Fibroblast of pulmonary artery (primary cell): Measurements from ENCODE around the gene NLRP11.

Source experiments
- DNase-seq: peaks from one replicate; pipeline ENCODE4 v3.0.0-alpha.2; 2010; ENCODE audit warnings: low read depth
- H3K4me3 ChIP-seq: replicated peaks from 2 replicates; pipeline ENCODE4 v1.5.1; 2011; ENCODE audit warnings: low read depth, mild to moderate bottlenecking, control low read depth, low read length, moderate library complexity
- CTCF ChIP-seq: IDR thresholded peaks from 2 replicates; pipeline ENCODE4 v1.5.1; 2011; ENCODE audit warnings: mild to moderate bottlenecking, control low read depth, low read length, inconsistent platforms; ENCODE audit errors: missing control alignments

Gene NLRP11

GRCh38 chr19:55831846-55832245 is at the start of gene NLRP11:
Gene NLRP11 (minus strand): TSS chr19:55831999. CDS start chr19:55818174, 13,825 bp downstream.
- no peak for DNase-seq
- no peak within 1 kb of the TSS for H3K4me3 ChIP-seq
- no peak for TF ChIP-seq CTCF

GRCh38 chr19:55877211-55877610 is 45.4 kb upstream of the NLRP11 start:
- TF ChIP-seq CTCF: no peak
- no peak for DNase-seq

GRCh38 chr19:55870736-55871135 is 38.9 kb upstream of the NLRP11 start:
- no peak overlapping the region for H3K4me3 ChIP-seq
- DNase-seq: no peak
- TF ChIP-seq CTCF: no peak

More at GRCh38 chr19:55877211-55877610, 45.4 kb upstream of the NLRP11 start:
- no peak overlapping the region for H3K4me3 ChIP-seq

- TF ChIP-seq CTCF: no peak
- DNase-seq: no peak
- no peak overlapping the region for H3K4me3 ChIP-seq
Observed at GRCh38 chr19:55867101-55867500, 35.3 kb upstream of the NLRP11 start.

- TF ChIP-seq CTCF: no peak
- DNase-seq: no peak
Observed at GRCh38 chr19:55866521-55866920, 34.7 kb upstream of the NLRP11 start.

GRCh38 chr19:55858969-55859368 is 27.2 kb upstream of the NLRP11 start:
- TF ChIP-seq CTCF: no peak
- H3K4me3 ChIP-seq: no peak overlapping the region
- no peak for DNase-seq

More at GRCh38 chr19:55866521-55866920, 34.7 kb upstream of the NLRP11 start:
- H3K4me3 ChIP-seq: no peak overlapping the region

- H3K4me3 ChIP-seq: no peak overlapping the region
- no peak for TF ChIP-seq CTCF
- DNase-seq: no peak
Observed at GRCh38 chr19:55858401-55858800, 26.6 kb upstream of the NLRP11 start.
